ENCODE measurements around the gene TMEM101. TPM values are rescaled to one million over a fixed set of nuclear protein-coding genes. Genes with fewer than 3 reads are reported as not detected.
A peak's percentile ranks its signal among the peaks of the same experiment; 100 is the strongest.

TMEM101 gene
- total and polyA plus RNA-seq, 2 experiments from 2014 or later: 25.0 to 45.4 TPM

GRCh38 chr17:44008205-44008909, 6.4 kb downstream of the TMEM101 start:
- no peak for DNase-seq
- peak overlapping the region; percentile 72 for H3K4me2 ChIP-seq (ENCODE audit: unreplicated experiment)
- H3K27ac ChIP-seq: no peak overlapping the region

GRCh38 chr17:44007346-44008204, 7.2 kb downstream of the TMEM101 start:
- H3K9ac ChIP-seq: peak overlapping the region; percentile 76
- peak overlapping the region; percentile 14; the same call in 1 of the 2 replicates for H3K27ac ChIP-seq

More at GRCh38 chr17:44008205-44008909, 6.4 kb downstream of the TMEM101 start:
- peaks cover 6% of the 10 kb centered on the region; the same call in 1 of the 2 replicates for H3K4me1 ChIP-seq (ENCODE audit: insufficient read depth)
- peak overlapping the region; percentile 76 for H3K9ac ChIP-seq
- no peaks in the 10 kb centered on the region for H4K20me1 ChIP-seq (ENCODE audit: insufficient read depth)
- 70 to 74% methylated on average over 6 of the region's 6 CpGs for WGBS, 2 experiments (ENCODE audit: low coverage in 1 of 2, low lambda C conversion rate in 2 of 2, missing lambda C conversion rate in 2 of 2)
- H3K9me2 ChIP-seq (ENCODE audit: insufficient read depth): no peaks in the 10 kb centered on the region
- in situ Hi-C loops (cut with MboI): no loop called here
- H3K9me3 ChIP-seq (ENCODE audit: low read depth): no peaks in the 10 kb centered on the region
- no peaks in the 10 kb centered on the region for H3K27me3 ChIP-seq (replicated peaks; ENCODE audit: insufficient read depth)
- no peaks in the 10 kb centered on the region for H3K36me3 ChIP-seq (ENCODE audit: low read depth)
- no peak overlapping the region for H2AFZ ChIP-seq
- TF ChIP-seq EZH2 (IDR thresholded peaks at IDR 0.05; ENCODE audit: insufficient read depth, poor library complexity, severe bottlenecking) (no peak), EZH2phosphoT487 (IDR thresholded peaks at IDR 0.05; ENCODE audit: insufficient read depth, low read depth) (no peak)
- 0 out of 2 replicates have a peak, but pooled peaks cover 5% of the 10 kb centered on the region for H3K79me2 ChIP-seq (ENCODE audit: insufficient read depth)
- H3F3A ChIP-seq (ENCODE audit: insufficient read depth): no peaks in the 10 kb centered on the region; the same call in 1 of the 2 replicates
- H3K4me3 ChIP-seq: peak overlapping the region; percentile 75

GRCh38 chr17:44006598-44007345, 8.0 kb downstream of the TMEM101 start:
- Histone ChIP-seq H3F3A (ENCODE audit: insufficient read depth) (no peaks in the 10 kb centered on the region; the same call in 1 of the 2 replicates), H3K4me1 (ENCODE audit: insufficient read depth) (peaks cover 10% of the 10 kb centered on the region), H3K9me3 (ENCODE audit: low read depth) (no peaks in the 10 kb centered on the region), H3K27ac (peak overlapping the region; percentile 51), H3K27me3 (replicated peaks; ENCODE audit: insufficient read depth) (no peaks in the 10 kb centered on the region), H2AFZ (peak overlapping the region; percentile 72), H3K4me3 (peak overlapping the region; percentile 75), H4K20me1 (ENCODE audit: insufficient read depth) (no peaks in the 10 kb centered on the region), H3K9ac (peak overlapping the region; percentile 76), H3K4me2 (ENCODE audit: unreplicated experiment) (peak overlapping the region; percentile 72), H3K9me2 (ENCODE audit: insufficient read depth) (no peaks in the 10 kb centered on the region), H3K36me3 (ENCODE audit: low read depth) (no peaks in the 10 kb centered on the region), H3K79me2 (ENCODE audit: insufficient read depth) (0 out of 2 replicates have a peak, but pooled peaks cover 5% of the 10 kb centered on the region)
- TF ChIP-seq EZH2phosphoT487 (IDR thresholded peaks at IDR 0.05; ENCODE audit: insufficient read depth, low read depth) (no peak), EZH2 (IDR thresholded peaks at IDR 0.05; ENCODE audit: insufficient read depth, poor library complexity, severe bottlenecking) (no peak)
- in situ Hi-C loops (cut with MboI): no loop called here
- peak; percentile 98 for DNase-seq
- 1 to 3% methylated on average over 19 to 39 of the region's 40 CpGs for WGBS, 2 experiments (ENCODE audit: low coverage in 1 of 2, low lambda C conversion rate in 2 of 2, missing lambda C conversion rate in 2 of 2)

More at GRCh38 chr17:44007346-44008204, 7.2 kb downstream of the TMEM101 start:
- H3K36me3 ChIP-seq (ENCODE audit: low read depth): no peaks in the 10 kb centered on the region
- no peaks in the 10 kb centered on the region for H3K9me2 ChIP-seq (ENCODE audit: insufficient read depth)
- peak overlapping the region; percentile 72 for H2AFZ ChIP-seq
- H4K20me1 ChIP-seq (ENCODE audit: insufficient read depth): no peaks in the 10 kb centered on the region
- WGBS, 2 experiments (ENCODE audit: low coverage in 1 of 2, low lambda C conversion rate in 2 of 2, missing lambda C conversion rate in 2 of 2): 9% methylated on average over 37 of the region's 37 CpGs
- H3K4me2 ChIP-seq (ENCODE audit: unreplicated experiment): peak overlapping the region; percentile 72
- in situ Hi-C loops (cut with MboI): no loop called here
- H3K79me2 ChIP-seq (ENCODE audit: insufficient read depth): 0 out of 2 replicates have a peak, but pooled peaks cover 5% of the 10 kb centered on the region
- H3F3A ChIP-seq (ENCODE audit: insufficient read depth): no peaks in the 10 kb centered on the region; the same call in 1 of the 2 replicates
- no peaks in the 10 kb centered on the region for H3K9me3 ChIP-seq (ENCODE audit: low read depth)
- peak; percentile 38 for DNase-seq
- H3K4me3 ChIP-seq: peak overlapping the region; percentile 75
- TF ChIP-seq EZH2phosphoT487 (IDR thresholded peaks at IDR 0.05; ENCODE audit: insufficient read depth, low read depth) (no peak), EZH2 (IDR thresholded peaks at IDR 0.05; ENCODE audit: insufficient read depth, poor library complexity, severe bottlenecking) (no peak)
- H3K4me1 ChIP-seq (ENCODE audit: insufficient read depth): peaks cover 6% of the 10 kb centered on the region; the same call in 1 of the 2 replicates
- H3K27me3 ChIP-seq (replicated peaks; ENCODE audit: insufficient read depth): no peaks in the 10 kb centered on the region

- in situ Hi-C loops (cut with MboI): no loop called here
- H3K4me2 ChIP-seq (ENCODE audit: unreplicated experiment): peak overlapping the region; percentile 72
- TF ChIP-seq EZH2phosphoT487 (IDR thresholded peaks at IDR 0.05; ENCODE audit: insufficient read depth, low read depth) (no peak), EZH2 (IDR thresholded peaks at IDR 0.05; ENCODE audit: insufficient read depth, poor library complexity, severe bottlenecking) (no peak)
- 2 to 8% methylated on average over 16 to 21 of the region's 21 CpGs for WGBS, 2 experiments (ENCODE audit: low coverage in 1 of 2, low lambda C conversion rate in 2 of 2, missing lambda C conversion rate in 2 of 2)
- H3K9me2 ChIP-seq (ENCODE audit: insufficient read depth): no peaks in the 10 kb centered on the region
- no peaks in the 10 kb centered on the region for H3K27me3 ChIP-seq (replicated peaks; ENCODE audit: insufficient read depth)
- H3F3A ChIP-seq (ENCODE audit: insufficient read depth): no peaks in the 10 kb centered on the region; the same call in 1 of the 2 replicates
- peak overlapping the region; percentile 72 for H2AFZ ChIP-seq
- H3K4me1 ChIP-seq (ENCODE audit: insufficient read depth): peaks cover 10% of the 10 kb centered on the region
- H3K27ac ChIP-seq: peak overlapping the region; percentile 51
- DNase-seq: no peak
- H3K79me2 ChIP-seq (ENCODE audit: insufficient read depth): 0 out of 2 replicates have a peak, but pooled peaks cover 5% of the 10 kb centered on the region
- no peaks in the 10 kb centered on the region for H3K9me3 ChIP-seq (ENCODE audit: low read depth)
- H3K9ac ChIP-seq: peak overlapping the region; percentile 76
- no peaks in the 10 kb centered on the region for H3K36me3 ChIP-seq (ENCODE audit: low read depth)
- H3K4me3 ChIP-seq: peak overlapping the region; percentile 75
- no peaks in the 10 kb centered on the region for H4K20me1 ChIP-seq (ENCODE audit: insufficient read depth)
Observed at GRCh38 chr17:44006272-44006597, 8.5 kb downstream of the TMEM101 start.
